ENCODE results near the gene RBM48.
"Not testable (repeated sequence)": the region's sequence is repeated elsewhere in the genome, so short reads cannot be mapped to it uniquely, and the experiment has no call there.

The RBM48 gene

GRCh38 chr7:92545116-92545515 lies 16.5 kb downstream of the RBM48 start:
- DNase-seq (ENCODE audit: low spot score): not testable (repeated sequence)

- no peak for DNase-seq (ENCODE audit: low spot score)
Observed at GRCh38 chr7:92546856-92547497, 18.4 kb downstream of the RBM48 start.

DNA sequence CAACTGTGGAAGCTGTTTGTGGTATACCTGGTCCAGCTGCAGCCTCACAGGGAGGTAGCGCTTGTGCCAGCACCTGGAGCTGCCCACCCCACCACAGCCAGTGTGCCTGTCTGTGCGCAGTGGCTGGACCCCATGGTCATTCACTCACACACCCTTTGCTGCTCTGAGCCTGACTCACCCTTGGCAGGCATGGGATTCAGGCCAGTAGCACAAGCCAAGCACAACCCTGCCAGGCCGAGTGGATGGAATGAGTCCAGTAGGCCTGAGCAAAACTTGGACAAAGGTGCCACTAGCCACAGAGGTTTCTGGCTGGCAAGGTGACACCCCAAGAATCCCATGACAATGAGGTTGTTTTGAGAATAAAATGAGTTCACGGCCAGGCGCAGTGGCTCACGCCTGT lies 19.0 kb downstream of the RBM48 start:
- DNase-seq (ENCODE audit: low spot score): no peak

GRCh38 chr7:92550194-92550593 lies 21.6 kb downstream of the RBM48 start:
- no peak for DNase-seq (ENCODE audit: low spot score)

DNA sequence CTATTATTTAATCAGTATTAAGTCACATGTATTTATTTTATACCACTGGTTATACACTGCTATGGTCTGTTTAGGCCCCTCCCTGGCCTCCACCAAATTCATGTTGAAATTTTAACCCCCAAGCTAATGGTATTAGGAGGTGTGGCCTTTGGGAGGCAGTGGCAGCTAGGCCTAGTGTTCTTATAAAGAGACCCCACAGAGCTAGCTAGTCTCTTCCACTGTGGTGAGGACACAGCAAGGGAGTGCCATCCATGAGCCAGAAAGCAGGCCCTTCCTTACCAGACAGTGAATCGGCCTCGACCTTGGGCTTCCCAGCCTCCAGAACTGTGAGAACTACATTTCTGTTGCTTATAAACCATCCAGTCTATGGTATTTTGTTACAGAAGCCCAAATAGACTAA lies 28.7 kb downstream of the RBM48 start:
- no peak for DNase-seq (ENCODE audit: low spot score)

DNA sequence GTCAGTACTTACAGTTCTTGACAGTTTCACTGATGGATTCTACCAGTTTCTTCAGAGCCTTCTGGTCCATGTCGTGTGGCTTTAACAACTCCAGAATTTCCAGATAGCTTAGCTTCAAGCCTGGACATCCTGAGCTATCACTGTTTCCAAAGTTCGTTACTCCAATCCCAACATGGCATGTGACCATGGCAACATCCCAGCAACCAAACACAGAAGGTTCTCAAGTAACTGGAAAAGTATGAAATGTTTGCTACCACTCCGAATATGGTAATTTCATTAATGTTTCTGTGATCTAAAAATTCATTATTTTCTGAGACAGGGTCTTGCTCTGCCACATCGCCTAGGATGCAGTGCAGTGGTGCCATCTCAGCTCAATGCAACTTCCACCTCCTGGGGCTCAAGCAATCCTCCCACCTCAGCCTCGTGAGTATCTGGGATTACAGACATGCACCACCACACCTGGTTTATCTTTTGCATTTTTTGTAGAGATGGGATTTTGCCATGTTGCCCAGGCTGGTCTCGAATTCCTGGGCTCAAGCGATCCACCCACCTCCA lies 29.3 kb downstream of the RBM48 start:
- DNase-seq (ENCODE audit: low spot score): no peak

- DNase-seq (ENCODE audit: low spot score): no peak
Observed at GRCh38 chr7:92560602-92561001, 32.0 kb downstream of the RBM48 start.

- peak; percentile 13 for DNase-seq (ENCODE audit: low spot score)
Observed at GRCh38 chr7:92563345-92563744, 34.8 kb downstream of the RBM48 start.

GRCh38 chr7:92567460-92567859 lies 38.9 kb downstream of the RBM48 start:
- DNase-seq (ENCODE audit: low spot score): no peak

- no peak for DNase-seq (ENCODE audit: low spot score)
Observed at GRCh38 chr7:92569137-92569536, 40.5 kb downstream of the RBM48 start.

- DNase-seq (ENCODE audit: low spot score): no peak
Observed at GRCh38 chr7:92576296-92576695, 47.7 kb downstream of the RBM48 start.

- no peak for DNase-seq (ENCODE audit: low spot score)
Observed at GRCh38 chr7:92582948-92583347, 54.4 kb downstream of the RBM48 start.

DNA sequence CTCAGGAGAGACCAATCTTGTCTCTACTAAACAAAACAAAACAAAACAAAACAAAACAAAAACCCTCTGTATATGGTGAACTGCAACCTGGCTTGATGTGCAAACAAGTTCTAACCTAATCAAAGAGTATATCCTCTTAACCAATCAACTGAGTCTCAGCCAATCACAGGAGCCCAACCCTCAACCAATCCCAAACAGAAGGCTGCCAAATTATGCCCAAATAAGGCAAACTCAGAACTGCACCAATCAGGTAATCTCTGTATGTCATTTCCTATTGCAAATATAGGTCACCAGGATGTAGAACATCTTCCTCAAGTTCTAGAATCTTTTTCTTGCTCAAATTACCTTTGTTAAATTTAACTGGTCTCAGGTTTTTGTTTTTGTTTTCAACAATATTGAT lies 56.4 kb downstream of the RBM48 start:
- DNase-seq (ENCODE audit: low spot score): no peak

DNA sequence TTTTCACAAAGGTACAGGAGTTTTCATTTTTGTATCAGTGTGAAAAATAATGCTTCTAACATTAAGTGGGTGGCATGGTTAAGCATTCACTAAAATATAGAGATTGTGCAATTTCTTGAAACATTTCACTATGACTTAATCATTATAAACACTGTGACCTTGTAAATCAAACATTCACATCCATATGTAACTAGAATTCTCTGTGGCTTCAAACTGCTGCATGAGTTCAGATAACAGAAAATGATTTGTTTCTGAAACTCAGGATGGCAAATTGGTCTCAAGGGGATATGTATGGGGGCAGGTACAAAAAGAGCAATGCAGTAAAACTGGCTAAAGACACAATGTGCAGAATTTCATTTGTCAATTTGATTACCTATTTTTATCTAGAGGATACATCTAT lies 57.8 kb downstream of the RBM48 start:
- no peak for DNase-seq (ENCODE audit: low spot score)

- no peak for DNase-seq (ENCODE audit: low spot score)
Observed at GRCh38 chr7:92586841-92587240, 58.2 kb downstream of the RBM48 start.
